Keratinocyte (primary cell): ENCODE data around the gene PUS3. TPM values are rescaled to one million over a fixed set of nuclear protein-coding genes. Genes with fewer than 3 reads are reported as not detected.

Experiments used
- DNase-seq: peaks from one replicate; pipeline ENCODE4 v3.0.0-alpha.2; 2011; ENCODE audit warnings: low read depth, missing footprints, low spot score
- FAIRE-seq: peaks from 2 replicates; lab custom pipeline; 2011; peaks lifted over from hg19 to GRCh38; lab: Jason Lieb, UNC
- H2AFZ ChIP-seq: 2 replicates; pipeline ENCODE4 v1.6.0; 2012; ENCODE audit warnings: low read length, control low read depth, inconsistent platforms; ENCODE audit not compliant: control insufficient read depth
- H3K27ac ChIP-seq: 2 replicates; pipeline ENCODE4 v1.5.1; 2011; ENCODE audit warnings: low read length; ENCODE audit not compliant: control insufficient read depth, insufficient read depth
- H3K27me3 ChIP-seq: 3 replicates; pipeline ENCODE4 v1.6.0; 2011; ENCODE audit warnings: low read length; ENCODE audit not compliant: control insufficient read depth, insufficient read depth; ENCODE audit errors: extremely low read depth
- H3K36me3 ChIP-seq, 2 experiments: 2 replicates in 1 of 2; 3 replicates in 1 of 2; pipeline ENCODE4 v1.5.1; 2011; ENCODE audit warnings: low read length in 2 of 2, mild to moderate bottlenecking in 1 of 2; ENCODE audit not compliant: control insufficient read depth in 2 of 2, insufficient read depth in 2 of 2; ENCODE audit errors: extremely low read depth in 1 of 2
- H3K4me1 ChIP-seq: 3 replicates; pipeline ENCODE4 v1.5.1; 2011; ENCODE audit warnings: low read length; ENCODE audit not compliant: control insufficient read depth, insufficient read depth; ENCODE audit errors: extremely low read depth
- H3K4me2 ChIP-seq: 3 replicates; pipeline ENCODE4 v1.6.0; 2011; ENCODE audit warnings: low read depth, low read length; ENCODE audit not compliant: control insufficient read depth, insufficient read depth; ENCODE audit errors: extremely low read depth
- H3K4me3 ChIP-seq, 3 experiments: fragments of 200-600 bp in 1 of 3; sonication (generic) in 1 of 3; 2 replicates in 2 of 3; 3 replicates in 1 of 3; pipeline ENCODE4 v1.5.1; 2011 to 2016; ENCODE audit warnings: low read length in 3 of 3, mild to moderate bottlenecking in 3 of 3, control low read depth in 2 of 3, inconsistent platforms in 1 of 3, low read depth in 1 of 3, mixed read lengths in 1 of 3, mixed run types in 1 of 3, moderate library complexity in 1 of 3; ENCODE audit not compliant: control insufficient read depth in 2 of 3, insufficient read depth in 2 of 3; ENCODE audit errors: extremely low read depth in 1 of 3
- H3K79me2 ChIP-seq: 2 replicates; pipeline ENCODE4 v1.6.0; 2012; ENCODE audit warnings: low read length; ENCODE audit not compliant: control insufficient read depth, insufficient read depth
- H3K9ac ChIP-seq: 3 replicates; pipeline ENCODE4 v1.6.0; 2011; ENCODE audit warnings: low read length; ENCODE audit not compliant: control insufficient read depth, insufficient read depth; ENCODE audit errors: extremely low read depth
- H3K9me1 ChIP-seq: 3 replicates; pipeline ENCODE4 v1.6.0; 2011; ENCODE audit warnings: low read length; ENCODE audit not compliant: control insufficient read depth, insufficient read depth; ENCODE audit errors: extremely low read depth
- H3K9me3 ChIP-seq: 2 replicates; pipeline ENCODE4 v1.5.1; 2012; ENCODE audit warnings: low read depth, low read length; ENCODE audit not compliant: control insufficient read depth
- H4K20me1 ChIP-seq: 3 replicates; pipeline ENCODE4 v1.6.0; 2011; ENCODE audit warnings: low read length; ENCODE audit not compliant: control insufficient read depth, insufficient read depth; ENCODE audit errors: extremely low read depth
- EZH2 ChIP-seq: IDR thresholded peaks from one replicate; pipeline ENCODE4 v1.6.1; 2012; ENCODE audit warnings: inconsistent platforms, mild to moderate bottlenecking, low read length, moderate library complexity
- dilution Hi-C: fragments of 300-500 bp; cut with MboI; formaldehyde crosslinking; loops from one replicate; pipeline ENCODE4 v1.7.0; 2020; ENCODE audit warnings: low sequenced_read_pairs; ENCODE audit not compliant: extremely low pct_ligation_motif_present
- polyA plus RNA-seq, 5 experiments: library from polyadenylated mRNA; depleted of rRNA in 3 of 5; stranded (reverse) in 3 of 5; stranded (forward) in 1 of 5; unstranded in 1 of 5; fragments of >200 nt; gene quantifications; 1 replicate in 1 of 5; 2 replicates in 3 of 5; 3 replicates in 1 of 5; pipeline versions ENCODE4 v1.2.1 to v1.2.3, GENCODE V29; 2011 to 2012; ENCODE audit warnings: missing spikeins in 2 of 5, low read depth in 1 of 5, low replicate concordance in 1 of 5
- TF ChIP-seq, protein P1 (sequence below), 3 experiments: IDR thresholded peaks in 1 of 3; conservative IDR thresholded peaks in 1 of 3; optimal IDR thresholded peaks in 1 of 3; 2 replicates in 2 of 3; 3 replicates in 1 of 3; pipeline versions ENCODE3 to v1.5.1; 2011; ENCODE audit warnings: low read length in 3 of 3, mild to moderate bottlenecking in 3 of 3, moderate library complexity in 2 of 3, control low read depth in 1 of 3, inconsistent platforms in 1 of 3; ENCODE audit not compliant: insufficient read depth in 2 of 3; ENCODE audit errors: extremely low read depth in 1 of 3

Gene PUS3
- polyA plus RNA-seq, 1 donor (not counting 4 experiments of a cell fraction or from before 2014, with no cell fraction given): 11.8 TPM

GRCh38 chr11:125910226-125910849, 7.3 kb upstream of the PUS3 start:
- TF ChIP-seq, protein P1, sequence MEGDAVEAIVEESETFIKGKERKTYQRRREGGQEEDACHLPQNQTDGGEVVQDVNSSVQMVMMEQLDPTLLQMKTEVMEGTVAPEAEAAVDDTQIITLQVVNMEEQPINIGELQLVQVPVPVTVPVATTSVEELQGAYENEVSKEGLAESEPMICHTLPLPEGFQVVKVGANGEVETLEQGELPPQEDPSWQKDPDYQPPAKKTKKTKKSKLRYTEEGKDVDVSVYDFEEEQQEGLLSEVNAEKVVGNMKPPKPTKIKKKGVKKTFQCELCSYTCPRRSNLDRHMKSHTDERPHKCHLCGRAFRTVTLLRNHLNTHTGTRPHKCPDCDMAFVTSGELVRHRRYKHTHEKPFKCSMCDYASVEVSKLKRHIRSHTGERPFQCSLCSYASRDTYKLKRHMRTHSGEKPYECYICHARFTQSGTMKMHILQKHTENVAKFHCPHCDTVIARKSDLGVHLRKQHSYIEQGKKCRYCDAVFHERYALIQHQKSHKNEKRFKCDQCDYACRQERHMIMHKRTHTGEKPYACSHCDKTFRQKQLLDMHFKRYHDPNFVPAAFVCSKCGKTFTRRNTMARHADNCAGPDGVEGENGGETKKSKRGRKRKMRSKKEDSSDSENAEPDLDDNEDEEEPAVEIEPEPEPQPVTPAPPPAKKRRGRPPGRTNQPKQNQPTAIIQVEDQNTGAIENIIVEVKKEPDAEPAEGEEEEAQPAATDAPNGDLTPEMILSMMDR (optimal IDR thresholded peaks at IDR 0.05 in 1 of 3, IDR thresholded peaks at IDR 0.05 in 1 of 3, conservative IDR thresholded peaks at IDR 0.05 in 1 of 3; ENCODE audit: extremely low read depth in 1 of 3, insufficient read depth in 2 of 3, low read length in 3 of 3): no peak
- no peak for FAIRE-seq
- no peak overlapping the region for H2AFZ ChIP-seq
- no peaks in the 10 kb centered on the region for H4K20me1 ChIP-seq
- H3K9ac ChIP-seq: no peak overlapping the region
- H3K27me3 ChIP-seq: peaks cover under 1% of the 10 kb centered on the region
- H3K79me2 ChIP-seq: no peaks in the 10 kb centered on the region
- H3K27ac ChIP-seq: no peak overlapping the region
- H3K9me1 ChIP-seq: no peaks in the 10 kb centered on the region
- no peak overlapping the region for H3K4me3 ChIP-seq
- H3K4me2 ChIP-seq: no peak overlapping the region
- no peaks in the 10 kb centered on the region for H3K36me3 ChIP-seq
- H3K4me1 ChIP-seq: no peaks in the 10 kb centered on the region
- H3K9me3 ChIP-seq: no peaks in the 10 kb centered on the region
- dilution Hi-C loops: no loop called here
- DNase-seq: no peak

DNA sequence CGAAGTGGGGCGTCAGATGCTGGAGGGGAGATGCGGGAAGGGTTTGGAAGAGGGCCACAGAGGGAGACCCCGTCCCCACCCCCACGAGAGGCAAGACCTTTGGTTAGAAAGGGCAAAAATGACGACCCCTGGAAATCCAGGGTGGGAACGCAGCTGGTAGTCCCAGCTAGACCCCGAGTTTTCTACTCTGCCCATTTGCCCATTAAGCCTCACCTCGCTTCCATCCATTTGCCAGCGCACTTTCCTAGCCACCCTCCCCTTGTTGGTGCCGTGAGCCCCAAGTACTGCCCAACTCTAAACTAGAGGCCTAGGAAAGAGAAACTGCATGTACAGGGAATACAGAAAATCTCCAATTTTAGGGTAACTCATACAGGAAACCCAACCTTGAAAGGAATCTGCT, 1.7 kb upstream of the PUS3 start:
- peaks cover 1 to 3% of the 10 kb centered on the region in 2 experiments for H3K36me3 ChIP-seq
- H3K79me2 ChIP-seq: peaks cover 15% of the 10 kb centered on the region
- dilution Hi-C loops: no loop called here
- no peak overlapping the region for H3K27ac ChIP-seq
- H3K9me1 ChIP-seq: no peaks in the 10 kb centered on the region
- TF ChIP-seq, protein P1 (optimal IDR thresholded peaks at IDR 0.05 in 1 of 3, IDR thresholded peaks at IDR 0.05 in 1 of 3, conservative IDR thresholded peaks at IDR 0.05 in 1 of 3; ENCODE audit: extremely low read depth in 1 of 3, insufficient read depth in 2 of 3, low read length in 3 of 3): no peak
- peak; percentile 61 for TF ChIP-seq EZH2
- peaks cover 20% of the 10 kb centered on the region for H3K27me3 ChIP-seq
- H3K4me1 ChIP-seq: peaks cover 7% of the 10 kb centered on the region
- no peak overlapping the region for H3K9ac ChIP-seq
- H2AFZ ChIP-seq: no peak overlapping the region
- no peak for FAIRE-seq
- DNase-seq: no peak
- no peak overlapping the region for H3K4me3 ChIP-seq
- H3K4me2 ChIP-seq: no peak overlapping the region
- no peaks in the 10 kb centered on the region for H3K9me3 ChIP-seq
- no peaks in the 10 kb centered on the region for H4K20me1 ChIP-seq
